OCI-LY7 (cell line): ENCODE results near the gene EVI5. TPM values are rescaled to one million over a fixed set of nuclear protein-coding genes. Genes with fewer than 3 reads are reported as not detected.

Experiments used
- BruUV-seq: library from RNA; stranded (reverse); fragments of 400-500 nt; replicated peaks from 2 replicates; lab custom pipeline; 2021; lab: Mats Ljungman, UMichigan
- CTCF ChIA-PET: fragments of 300-600 bp; sonication (Branson Sonifier 250); formaldehyde crosslinking; loops from one replicate; lab custom pipeline; 2022; ENCODE audit warnings: antibody characterized with exemption; ENCODE audit not compliant: unreplicated experiment; lab: Charles Lee
- POLR2A ChIA-PET: fragments of 300-600 bp; sonication (Branson Sonifier 250); formaldehyde crosslinking; loops from one replicate; lab custom pipeline; 2022; ENCODE audit warnings: antibody characterized with exemption; lab: Charles Lee
- DNase-seq: peaks from one replicate; pipeline ENCODE4 v3.0.0-alpha.2; 2015; ENCODE audit warnings: low spot score
- H2AFZ ChIP-seq: fragments of 200-600 bp; sonication (generic), shearing (Covaris generic); 2 replicates; pipeline ENCODE4 v1.6.1; 2014; ENCODE audit warnings: mild to moderate bottlenecking, antibody characterized with exemption, low read length, moderate library complexity
- H3K27ac ChIP-seq: fragments of 200-600 bp; sonication (generic); 2 replicates; pipeline ENCODE4 v1.5.1; 2014; ENCODE audit warnings: mixed run types, low read depth, mild to moderate bottlenecking, moderate library complexity, low read length, inconsistent platforms; ENCODE audit not compliant: poor library complexity, severe bottlenecking
- H3K36me3 ChIP-seq: fragments of 200-600 bp; sonication (generic); 2 replicates; pipeline ENCODE4 v1.6.1; 2014; ENCODE audit warnings: mild to moderate bottlenecking, antibody characterized with exemption, low read length, moderate library complexity, mixed read lengths; ENCODE audit not compliant: insufficient read depth
- H3K4me1 ChIP-seq: fragments of 200-600 bp; sonication (generic); 2 replicates; pipeline ENCODE4 v1.5.1; 2014; ENCODE audit warnings: mild to moderate bottlenecking, low read length; ENCODE audit not compliant: insufficient read depth, poor library complexity, severe bottlenecking
- H3K4me2 ChIP-seq: fragments of 200-600 bp; sonication (generic); 2 replicates; pipeline ENCODE4 v1.6.1; 2014; ENCODE audit warnings: mild to moderate bottlenecking, low read length
- H3K4me3 ChIP-seq: fragments of 200-600 bp; sonication (generic); 2 replicates; pipeline ENCODE4 v1.5.1; 2014; ENCODE audit warnings: mild to moderate bottlenecking, low read depth, low read length; ENCODE audit not compliant: poor library complexity, severe bottlenecking
- H3K79me2 ChIP-seq: fragments of 200-600 bp; sonication (generic); 2 replicates; pipeline ENCODE4 v1.6.1; 2016; ENCODE audit warnings: low read depth, mild to moderate bottlenecking, low read length, moderate library complexity, mixed read lengths; ENCODE audit not compliant: insufficient read depth
- H3K9me2 ChIP-seq: fragments of 200-600 bp; sonication (generic); 2 replicates; pipeline ENCODE4 v1.6.1; 2016; ENCODE audit warnings: mild to moderate bottlenecking, low read length, mixed read lengths; ENCODE audit not compliant: insufficient read depth
- H3K9me3 ChIP-seq: fragments of 200-600 bp; sonication (generic); 2 replicates; pipeline ENCODE4 v1.6.1; 2014; ENCODE audit warnings: mild to moderate bottlenecking, mixed run types, low read length, mixed read lengths
- H4K20me1 ChIP-seq: fragments of 200-600 bp; sonication (generic); 2 replicates; pipeline ENCODE4 v1.6.1; 2014; ENCODE audit warnings: mild to moderate bottlenecking, antibody characterized with exemption, low read length, moderate library complexity, mixed read lengths; ENCODE audit not compliant: insufficient read depth
- CTCF ChIP-seq: fragments of 200-600 bp; sonication (generic); conservative IDR thresholded peaks from 2 replicates; pipeline ENCODE4 v1.5.1; 2014; ENCODE audit warnings: mild to moderate bottlenecking, antibody characterized with exemption, low read length, moderate library complexity, mixed read lengths
- EZH2phosphoT487 ChIP-seq: fragments of 200-600 bp; sonication (generic); IDR thresholded peaks from 2 replicates; pipeline ENCODE4 v1.6.1; 2018; ENCODE audit warnings: low read depth, borderline replicate concordance, mild to moderate bottlenecking, mixed run types, antibody characterized with exemption, low read length, moderate library complexity, mixed read lengths
- intact Hi-C: fragments of 100-400 bp; cut with micrococcal nuclease; formaldehyde crosslinking; loops from one replicate; pipeline ENCODE4 v1.10.0; 2022; ENCODE audit not compliant: unreplicated experiment
- total RNA-seq, 2 experiments: library from RNA; depleted of rRNA in 1 of 2; stranded (reverse); fragments of >200 nt in 1 of 2; shearing (Covaris generic) in 1 of 2; gene quantifications; 2 replicates each; pipeline ENCODE4 v1.2.3, GENCODE V29; 2014 to 2022

EVI5 gene
- total RNA-seq, 2 experiments from 2014 or later: 15.1 to 27.8 TPM

- Histone ChIP-seq H3K9me2 (no peaks in the 10 kb centered on the region), H3K4me1 (no peaks in the 10 kb centered on the region), H2AFZ (no peak overlapping the region), H3K4me2 (no peak overlapping the region), H4K20me1 (no peaks in the 10 kb centered on the region), H3K27ac (no peak overlapping the region), H3K79me2 (no peaks in the 10 kb centered on the region), H3K4me3 (no peak overlapping the region), H3K36me3 (no peaks in the 10 kb centered on the region), H3K9me3 (no peaks in the 10 kb centered on the region)
- no TSS peak for BruUV-seq
- ChIA-PET CTCF (interaction anchor here (2.1 kb wide), 1 partner anchor 68 kb away, joined by 7 read pairs; no protein-coding TSS in a partner anchor), POLR2A (interaction anchor here (0.6 to 1.9 kb wide), 4 partner anchors 11 to 68 kb away, joined by 3 to 6 read pairs (median 4); no protein-coding TSS in a partner anchor)
- intact Hi-C loops: no loop called here
- DNase-seq: no peak
- TF ChIP-seq EZH2phosphoT487 (no peak), CTCF (no peak)
These were observed 32.3 kb upstream of the EVI5 start for GRCh38 chr1:92817137-92817697.

GRCh38 chr1:92816732-92817131 lies 31.8 kb upstream of the EVI5 start:
- Histone ChIP-seq H3K27ac (no peak overlapping the region), H3K36me3 (no peaks in the 10 kb centered on the region), H3K79me2 (no peaks in the 10 kb centered on the region), H3K4me2 (no peak overlapping the region), H3K4me3 (no peak overlapping the region), H2AFZ (no peak overlapping the region), H3K9me2 (no peaks in the 10 kb centered on the region), H3K4me1 (no peaks in the 10 kb centered on the region), H4K20me1 (no peaks in the 10 kb centered on the region), H3K9me3 (no peaks in the 10 kb centered on the region)
- POLR2A ChIA-PET: interaction anchor here (0.6 to 1.9 kb wide), 4 partner anchors 11 to 68 kb away, joined by 3 to 6 read pairs (median 3); no protein-coding TSS in a partner anchor
- BruUV-seq: no TSS peak
- CTCF ChIA-PET: no interaction called here
- DNase-seq: no peak
- intact Hi-C loops: no loop called here
- TF ChIP-seq CTCF (no peak), EZH2phosphoT487 (no peak)

GRCh38 chr1:92808381-92808780 lies 23.5 kb upstream of the EVI5 start:
- Histone ChIP-seq H2AFZ (no peak overlapping the region), H3K27ac (no peak overlapping the region), H3K9me2 (no peaks in the 10 kb centered on the region), H3K9me3 (no peaks in the 10 kb centered on the region), H4K20me1 (no peaks in the 10 kb centered on the region), H3K4me3 (no peak overlapping the region), H3K36me3 (no peaks in the 10 kb centered on the region), H3K4me2 (no peak overlapping the region), H3K4me1 (no peaks in the 10 kb centered on the region), H3K79me2 (no peaks in the 10 kb centered on the region)
- no peak for TF ChIP-seq EZH2phosphoT487
- TF ChIP-seq CTCF: no peak
- ChIA-PET POLR2A (interaction anchor here (0.5 to 0.6 kb wide), 2 partner anchors 396 to 1863 kb away, joined by 3 read pairs; no protein-coding TSS in a partner anchor), CTCF (no interaction called here)
- no TSS peak for BruUV-seq
- intact Hi-C loops: no loop called here
- DNase-seq: no peak
